ENCODE results near the gene ADARB2.

DNA sequence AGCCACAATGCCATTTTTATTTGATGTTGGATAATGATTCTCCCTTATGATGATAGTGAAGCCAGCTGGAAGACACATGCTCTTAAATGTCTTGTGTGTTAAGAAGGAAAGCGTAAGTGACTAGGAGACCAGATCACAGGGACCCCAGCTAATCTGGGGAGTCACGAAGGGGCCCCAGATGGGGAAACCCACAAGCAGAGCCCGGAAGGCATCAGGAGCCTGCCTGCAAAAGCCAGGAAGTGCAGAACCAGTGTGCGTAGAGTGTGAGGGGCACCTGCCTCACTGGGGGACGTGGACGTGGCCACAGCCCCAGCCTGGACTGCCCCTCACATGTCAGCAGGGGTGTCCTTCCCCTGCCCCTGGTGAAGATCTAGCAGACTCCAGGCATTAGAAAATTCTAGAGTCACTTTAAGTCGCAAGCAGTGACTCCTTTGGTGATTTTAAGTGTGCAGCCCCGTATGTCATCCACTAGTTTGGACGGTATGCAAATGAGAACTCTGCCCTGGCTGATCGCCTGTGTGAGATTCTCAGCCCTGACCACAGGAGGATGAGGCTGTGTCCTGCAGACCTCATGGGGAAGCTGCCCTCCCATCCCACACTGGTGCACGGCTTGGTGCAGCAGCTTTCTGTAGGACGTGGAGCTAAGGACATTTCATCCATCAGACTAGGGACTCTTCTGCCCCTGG lies 438.1 kb downstream of the ADARB2 start:
- TF ChIP-seq CTCF (IDR thresholded peaks at IDR 0.05) (no peak), POLR2A (IDR thresholded peaks at IDR 0.05) (no peak)

Data from Peyer's patch (tissue), 4 donors.